ENCODE measurements around the gene U2AF2. TPM values are rescaled to one million over a fixed set of nuclear protein-coding genes. Genes with fewer than 3 reads are reported as not detected.

U2AF2 gene
- total and polyA plus RNA-seq, 9 of the 15 experiments (the other 6 are each of a cell fraction or from before 2014, with no cell fraction given): 3.0 to 331 (median 157) TPM

GRCh38 chr19:55605207-55605636 is 49.6 kb upstream of the U2AF2 start (continued):
- TF ChIP-seq ZBTB40 (IDR thresholded peaks at IDR 0.05) (peak; percentile 89), ZBTB40 (CRISPR knock-in tag; IDR thresholded peaks at IDR 0.05) (no peak), MBD1 (CRISPR knock-in tag; IDR thresholded peaks at IDR 0.05) (no peak), RBM17 (IDR thresholded peaks at IDR 0.05; ENCODE audit: borderline replicate concordance, low read depth, low read length) (no peak), SMAD2 (IDR thresholded peaks at IDR 0.05; ENCODE audit: low read depth, low read length) (no peak), NCOA4 (IDR thresholded peaks at IDR 0.05; ENCODE audit: partially characterized antibody) (no peak), E4F1 (CRISPR knock-in tag; IDR thresholded peaks at IDR 0.05; ENCODE audit: borderline replicate concordance) (no peak), XRCC4 (IDR thresholded peaks at IDR 0.05; ENCODE audit: extremely low read depth, insufficient read depth, insufficient read length) (no peak), WHSC1 (IDR thresholded peaks at IDR 0.05; ENCODE audit: low read length) (no peak), ZNF124 (CRISPR knock-in tag; IDR thresholded peaks at IDR 0.05) (no peak), PTBP1 (IDR thresholded peaks at IDR 0.05; ENCODE audit: low read depth, low read length) (no peak), IRF2 (CRISPR knock-in tag; IDR thresholded peaks at IDR 0.05) (no peak), SMAD1 (IDR thresholded peaks at IDR 0.05; ENCODE audit: low read depth, low read length, partially characterized antibody) (no peak), ETV1 (tag; conservative IDR thresholded peaks at IDR 0.05; ENCODE audit: low read depth) (0 out of 2 replicates have a peak, but pooled peaks have one; percentile 14)
- TF ChIP-seq, protein P1, sequence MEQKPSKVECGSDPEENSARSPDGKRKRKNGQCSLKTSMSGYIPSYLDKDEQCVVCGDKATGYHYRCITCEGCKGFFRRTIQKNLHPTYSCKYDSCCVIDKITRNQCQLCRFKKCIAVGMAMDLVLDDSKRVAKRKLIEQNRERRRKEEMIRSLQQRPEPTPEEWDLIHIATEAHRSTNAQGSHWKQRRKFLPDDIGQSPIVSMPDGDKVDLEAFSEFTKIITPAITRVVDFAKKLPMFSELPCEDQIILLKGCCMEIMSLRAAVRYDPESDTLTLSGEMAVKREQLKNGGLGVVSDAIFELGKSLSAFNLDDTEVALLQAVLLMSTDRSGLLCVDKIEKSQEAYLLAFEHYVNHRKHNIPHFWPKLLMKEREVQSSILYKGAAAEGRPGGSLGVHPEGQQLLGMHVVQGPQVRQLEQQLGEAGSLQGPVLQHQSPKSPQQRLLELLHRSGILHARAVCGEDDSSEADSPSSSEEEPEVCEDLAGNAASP (IDR thresholded peaks at IDR 0.05): no peak

All from K562 (cell line).